ENCODE data around the gene EFR3B. TPM values are rescaled to one million over a fixed set of nuclear protein-coding genes. Genes with fewer than 3 reads are reported as not detected.

EFR3B gene
- total and polyA plus RNA-seq, 10 of the 15 experiments (the other 5 are each of a cell fraction or from before 2014, with no cell fraction given): 0.12 to 3.9 (median 1.8) TPM

DNA sequence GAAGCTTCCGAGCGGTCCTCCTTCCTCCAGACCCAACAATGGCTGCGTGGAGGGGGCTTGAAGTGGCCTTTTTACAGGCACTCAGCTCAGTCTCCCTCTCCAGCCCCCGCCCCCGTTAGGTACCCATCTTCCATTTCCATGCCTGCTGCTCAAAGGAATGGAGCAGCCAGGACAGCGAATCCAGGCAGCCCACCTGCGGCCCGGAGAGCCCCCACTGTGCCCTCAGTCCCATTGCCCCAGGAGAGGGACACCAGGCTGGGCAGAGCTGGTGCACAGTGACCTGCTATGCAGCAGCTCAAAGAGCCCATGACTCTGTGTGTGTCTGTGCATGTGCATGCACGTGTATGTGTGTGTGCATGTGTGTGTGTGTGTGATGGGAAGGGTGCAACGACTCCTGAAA, 137.1 kb downstream of the EFR3B start:
- Histone ChIP-seq H3K4me1 (ENCODE audit: control insufficient read depth, insufficient read depth, low read length) (no peaks in the 10 kb centered on the region), H3K27ac (ENCODE audit: control insufficient read depth, insufficient read depth) (no peak overlapping the region), H3K4me3 (no peak overlapping the region), H3K9ac (ENCODE audit: control insufficient read depth, insufficient read depth, low read length) (no peak overlapping the region), H3K27me3 (replicated peaks in 1 of 2; ENCODE audit: control insufficient read depth in 2 of 2, insufficient read depth in 2 of 2, low read length in 1 of 2) (peaks cover 0 to 5% of the 10 kb centered on the region in 2 experiments; a peak in 3 of 4 replicates), H3K4me2 (ENCODE audit: control insufficient read depth, insufficient read depth) (no peak overlapping the region), H3K79me2 (ENCODE audit: control insufficient read depth, insufficient read depth, low read length) (no peaks in the 10 kb centered on the region), H3K9me3 (replicated peaks; ENCODE audit: control insufficient read depth, insufficient read depth, low read length) (no peaks in the 10 kb centered on the region), H2AFZ (ENCODE audit: control insufficient read depth, low read depth, low read length) (no peak overlapping the region), H3K36me3 (ENCODE audit: control insufficient read depth in 2 of 2, insufficient read depth in 2 of 2, low read length in 1 of 2) (no peaks in the 10 kb centered on the region), H4K20me1 (ENCODE audit: control insufficient read depth, insufficient read depth) (no peaks in the 10 kb centered on the region)
- BruUV-seq (replicated peaks): no TSS peak
- SMC1A ChIA-PET (ENCODE audit: uncharacterized antibody, unreplicated experiment): no interaction called here
- CTCF ChIA-PET: interaction anchor here (0.6 kb wide), 1 partner anchor 596 kb away, joined by 3 read pairs; no protein-coding TSS in a partner anchor
- intact Hi-C loops (cut with micrococcal nuclease; ENCODE audit: unreplicated experiment): no loop called here
- RAD21 ChIA-PET (ENCODE audit: unreplicated experiment): no interaction called here
- WGBS (ENCODE audit: insufficient coverage, insufficient replicate concordance, low lambda C conversion rate, missing lambda C conversion rate): 22% methylated on average over 10 of the region's 10 CpGs
- in situ Hi-C loops (cut with MboI): no loop called here
- no peak for FAIRE-seq
- no peak for DNase-seq (ENCODE audit: low read depth, low spot score)
- POLR2A ChIA-PET: no interaction called here
- TF ChIP-seq, protein P1, sequence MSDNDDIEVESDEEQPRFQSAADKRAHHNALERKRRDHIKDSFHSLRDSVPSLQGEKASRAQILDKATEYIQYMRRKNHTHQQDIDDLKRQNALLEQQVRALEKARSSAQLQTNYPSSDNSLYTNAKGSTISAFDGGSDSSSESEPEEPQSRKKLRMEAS (IDR thresholded peaks at IDR 0.05; ENCODE audit: low read depth, low read length): no peak
- TF ChIP-seq SUPT20H (IDR thresholded peaks at IDR 0.05; ENCODE audit: borderline replicate concordance, control insufficient read depth, low read depth, low read length): no peak
- TF ChIP-seq POU2F2 (IDR thresholded peaks at IDR 0.05; ENCODE audit: borderline replicate concordance, low read depth, low read length): no peak
- TF ChIP-seq CHD1 (IDR thresholded peaks at IDR 0.05; ENCODE audit: low read depth, low read length): no peak
- no peak for TF ChIP-seq SMAD1 (IDR thresholded peaks at IDR 0.05; ENCODE audit: low read depth, partially characterized antibody)
- TF ChIP-seq POLR2AphosphoS5 (IDR thresholded peaks at IDR 0.05; ENCODE audit: low read length): no peak
- no peak for TF ChIP-seq ESRRA (IDR thresholded peaks at IDR 0.05; ENCODE audit: low read length)
- TF ChIP-seq TCF7 (IDR thresholded peaks at IDR 0.05; ENCODE audit: borderline replicate concordance): no peak
- TF ChIP-seq EED (IDR thresholded peaks at IDR 0.05; ENCODE audit: low read depth): no peak
- no peak for TF ChIP-seq POLR2A (IDR thresholded peaks at IDR 0.05; ENCODE audit: low read depth, low read length)
- no peak for TF ChIP-seq ZNF207 (IDR thresholded peaks at IDR 0.05; ENCODE audit: borderline replicate concordance)
- no peak for TF ChIP-seq RCOR1 (conservative IDR thresholded peaks at IDR 0.05; ENCODE audit: low read depth, low read length)
- no peak for TF ChIP-seq ASH2L (IDR thresholded peaks at IDR 0.05; ENCODE audit: borderline replicate concordance, low read depth)
- TF ChIP-seq FOXK2 (IDR thresholded peaks at IDR 0.05): no peak
- TF ChIP-seq BRCA1 (IDR thresholded peaks at IDR 0.05; ENCODE audit: low read depth, low read length): no peak
- no peak for TF ChIP-seq ZZZ3 (IDR thresholded peaks at IDR 0.05; ENCODE audit: control insufficient read depth, insufficient read length, low read depth)
- ATAC-seq: no peak
